ENCODE results near the gene INPP4B.

GRCh38 chr4:142085513-142086292, 760.4 kb downstream of the INPP4B start:
- TF ChIP-seq, protein P1, sequence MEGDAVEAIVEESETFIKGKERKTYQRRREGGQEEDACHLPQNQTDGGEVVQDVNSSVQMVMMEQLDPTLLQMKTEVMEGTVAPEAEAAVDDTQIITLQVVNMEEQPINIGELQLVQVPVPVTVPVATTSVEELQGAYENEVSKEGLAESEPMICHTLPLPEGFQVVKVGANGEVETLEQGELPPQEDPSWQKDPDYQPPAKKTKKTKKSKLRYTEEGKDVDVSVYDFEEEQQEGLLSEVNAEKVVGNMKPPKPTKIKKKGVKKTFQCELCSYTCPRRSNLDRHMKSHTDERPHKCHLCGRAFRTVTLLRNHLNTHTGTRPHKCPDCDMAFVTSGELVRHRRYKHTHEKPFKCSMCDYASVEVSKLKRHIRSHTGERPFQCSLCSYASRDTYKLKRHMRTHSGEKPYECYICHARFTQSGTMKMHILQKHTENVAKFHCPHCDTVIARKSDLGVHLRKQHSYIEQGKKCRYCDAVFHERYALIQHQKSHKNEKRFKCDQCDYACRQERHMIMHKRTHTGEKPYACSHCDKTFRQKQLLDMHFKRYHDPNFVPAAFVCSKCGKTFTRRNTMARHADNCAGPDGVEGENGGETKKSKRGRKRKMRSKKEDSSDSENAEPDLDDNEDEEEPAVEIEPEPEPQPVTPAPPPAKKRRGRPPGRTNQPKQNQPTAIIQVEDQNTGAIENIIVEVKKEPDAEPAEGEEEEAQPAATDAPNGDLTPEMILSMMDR (IDR thresholded peaks at IDR 0.05): no peak
- no peak for TF ChIP-seq POLR2A (IDR thresholded peaks at IDR 0.05)

Data from breast epithelium (tissue), 3 donors.